B cell (primary cell): ENCODE data around the gene USH2A. TPM values are rescaled to one million over a fixed set of nuclear protein-coding genes. Genes with fewer than 3 reads are reported as not detected.

Experiments used
- ATAC-seq: fragments of 200-7000 bp; cut with Tn5 transposase; one replicate; pipeline ENCODE4 v1.10.0; 2021; ENCODE audit warnings: low read depth, mild to moderate bottlenecking, moderate number of reproducible peaks, moderate library complexity
- CTCF ChIA-PET: fragments of 350-600 bp; sonication (Branson Sonifier 250); formaldehyde crosslinking; loops from one replicate; lab custom pipeline; 2021; ENCODE audit warnings: antibody characterized with exemption, inconsistent platforms; lab: Charles Lee
- POLR2A ChIA-PET: fragments of 350-600 bp; sonication (Branson Sonifier 250); formaldehyde crosslinking; loops from one replicate; lab custom pipeline; 2021; ENCODE audit warnings: antibody characterized with exemption; lab: Charles Lee
- DNase-seq: peaks from one replicate; pipeline ENCODE4 v3.0.0; 2013
- H2AFZ ChIP-seq: 2 replicates; pipeline ENCODE4 v1.6.1; 2012; ENCODE audit warnings: mild to moderate bottlenecking, low read depth, low read length; ENCODE audit not compliant: insufficient read depth, poor library complexity, severe bottlenecking
- H3K27ac ChIP-seq, 2 donors: 1 replicate in 1 of 2; 2 replicates in 1 of 2; pipeline ENCODE4 v1.5.1; 2012 to 2013; ENCODE audit warnings: low read length in 2 of 2, mild to moderate bottlenecking in 2 of 2, moderate library complexity in 1 of 2
- H3K27me3 ChIP-seq, 4 experiments: fragments of 200-600 bp in 1 of 4; sonication (generic) in 1 of 4; replicated peaks in 1 of 4; 1 replicate in 2 of 4; 2 replicates in 2 of 4; pipeline versions ENCODE4 v1.6.1 to v1.7.0; 2013 to 2016; ENCODE audit warnings: low read length in 3 of 4, mild to moderate bottlenecking in 2 of 4, mixed read lengths in 1 of 4, moderate library complexity in 1 of 4; ENCODE audit not compliant: insufficient read depth in 4 of 4, control insufficient read depth in 3 of 4; ENCODE audit errors: control extremely low read depth in 1 of 4
- H3K36me3 ChIP-seq, 2 experiments: replicated peaks in 1 of 2; 1 replicate in 1 of 2; 2 replicates in 1 of 2; pipeline versions ENCODE4 v1.6.1 to v1.7.1; 2013; ENCODE audit warnings: low read length in 1 of 2; ENCODE audit not compliant: insufficient read depth in 2 of 2, control insufficient read depth in 1 of 2; ENCODE audit errors: control extremely low read depth in 1 of 2, extremely low read depth in 1 of 2
- H3K4me1 ChIP-seq, 2 donors: fragments of 200-600 bp in 1 of 2; sonication (generic) in 1 of 2; 1 replicate in 1 of 2; 2 replicates in 1 of 2; pipeline versions ENCODE4 v1.5.1 to v1.6.1; 2013 to 2017; ENCODE audit warnings: low read length in 2 of 2; ENCODE audit not compliant: control insufficient read depth in 2 of 2, insufficient read depth in 2 of 2
- H3K4me2 ChIP-seq: replicated peaks from 2 replicates; pipeline ENCODE3; 2012; ENCODE audit warnings: mild to moderate bottlenecking, low read depth, low read length; ENCODE audit not compliant: poor library complexity, severe bottlenecking
- H3K4me3 ChIP-seq, 5 experiments: fragments of 200-600 bp in 1 of 5; sonication (generic) in 1 of 5; 1 replicate in 3 of 5; 2 replicates in 2 of 5; pipeline versions ENCODE4 v1.5.1 to v1.7.0; 2011 to 2016; ENCODE audit warnings: low read length in 4 of 5, mild to moderate bottlenecking in 4 of 5, low read depth in 2 of 5, control low read depth in 1 of 5, moderate library complexity in 1 of 5; ENCODE audit not compliant: insufficient read depth in 1 of 5; ENCODE audit errors: control extremely low read depth in 1 of 5, extremely low read depth in 1 of 5
- H3K79me2 ChIP-seq: fragments of 200-600 bp; sonication (generic); one replicate; pipeline ENCODE4 v1.6.0; 2016; ENCODE audit warnings: low read length; ENCODE audit not compliant: control insufficient read depth, insufficient read depth
- H3K9ac ChIP-seq: fragments of 200-600 bp; sonication (generic); 2 replicates; pipeline ENCODE4 v1.6.1; 2017; ENCODE audit warnings: mild to moderate bottlenecking, low read length, moderate library complexity
- H3K9me3 ChIP-seq, 3 donors: one replicate each; pipeline versions ENCODE4 v1.6.1 to v1.7.1; 2013; ENCODE audit warnings: low read length in 2 of 3; ENCODE audit not compliant: control insufficient read depth in 2 of 3, insufficient read depth in 1 of 3; ENCODE audit errors: control extremely low read depth in 1 of 3
- H4K20me1 ChIP-seq: 2 replicates; pipeline ENCODE4 v1.6.0; 2012; ENCODE audit warnings: mild to moderate bottlenecking, low read length; ENCODE audit not compliant: insufficient read depth, control insufficient read depth, poor library complexity, severe bottlenecking
- H3K27ac Mint-ChIP-seq: one replicate; pipeline ENCODE4 v1.8.0; 2021; ENCODE audit warnings: mixed read lengths
- H3K27me3 Mint-ChIP-seq: one replicate; pipeline ENCODE4 v1.8.0; 2021; ENCODE audit warnings: mixed read lengths
- H3K4me1 Mint-ChIP-seq: one replicate; pipeline ENCODE4 v1.8.0; 2021; ENCODE audit warnings: mixed read lengths
- H3K4me3 Mint-ChIP-seq: one replicate; pipeline ENCODE4 v1.8.0; 2021; ENCODE audit warnings: mixed read lengths
- H3K9me3 Mint-ChIP-seq: one replicate; pipeline ENCODE4 v1.8.0; 2022; ENCODE audit warnings: mixed read lengths; ENCODE audit not compliant: insufficient read depth
- EZH2 ChIP-seq: IDR thresholded peaks from 2 replicates; pipeline ENCODE4 v1.6.1; 2012; ENCODE audit warnings: borderline replicate concordance, low read depth, mild to moderate bottlenecking, moderate library complexity, low read length; ENCODE audit not compliant: insufficient read depth, poor library complexity, severe bottlenecking
- WGBS: methylation state at CpG from one replicate; pipeline ENCODE4 v1.1.5; 2013; ENCODE audit warnings: missing lambda C conversion rate; ENCODE audit not compliant: insufficient coverage; 5-methylcytosine and 5-hydroxymethylcytosine counted together
- intact Hi-C: fragments of 100-400 bp; cut with micrococcal nuclease; formaldehyde crosslinking; loops from one replicate; pipeline ENCODE4 v1.10.0; 2022
- polyA plus RNA-seq: library from polyadenylated mRNA; depleted of rRNA; stranded (reverse); fragments of >200 nt; gene quantifications from 2 replicates; pipeline ENCODE4 v1.2.3, GENCODE V29; 2012
- total RNA-seq, 2 donors: library from RNA; stranded (reverse); fragments of 120-200 nt in 1 of 2; gene quantifications; 1 replicate in 1 of 2; 2 replicates in 1 of 2; pipeline versions ENCODE4 v1.2.3 to v1.2.4, GENCODE V29; 2013 to 2022
- TF ChIP-seq, protein P1 (sequence below): fragments of 200-600 bp; IDR thresholded peaks from one replicate; pipeline ENCODE4 v1.8.0; 2022; ENCODE audit warnings: antibody characterized with exemption, mild to moderate bottlenecking

The USH2A gene
- total and polyA plus RNA-seq, 2 donors (not counting 1 experiment from before 2014, with no cell fraction given) = 0.01 TPM; not detected in 1

GRCh38 chr1:215986401-215986800 is 436.8 kb downstream of the USH2A start:
- intact Hi-C loops = no loop called here
- H2AFZ ChIP-seq = no peak overlapping the region
- no peaks in the 10 kb centered on the region for H3K79me2 ChIP-seq
- H4K20me1 ChIP-seq = no peaks in the 10 kb centered on the region
- no peak for TF ChIP-seq EZH2
- TF ChIP-seq, protein P1, sequence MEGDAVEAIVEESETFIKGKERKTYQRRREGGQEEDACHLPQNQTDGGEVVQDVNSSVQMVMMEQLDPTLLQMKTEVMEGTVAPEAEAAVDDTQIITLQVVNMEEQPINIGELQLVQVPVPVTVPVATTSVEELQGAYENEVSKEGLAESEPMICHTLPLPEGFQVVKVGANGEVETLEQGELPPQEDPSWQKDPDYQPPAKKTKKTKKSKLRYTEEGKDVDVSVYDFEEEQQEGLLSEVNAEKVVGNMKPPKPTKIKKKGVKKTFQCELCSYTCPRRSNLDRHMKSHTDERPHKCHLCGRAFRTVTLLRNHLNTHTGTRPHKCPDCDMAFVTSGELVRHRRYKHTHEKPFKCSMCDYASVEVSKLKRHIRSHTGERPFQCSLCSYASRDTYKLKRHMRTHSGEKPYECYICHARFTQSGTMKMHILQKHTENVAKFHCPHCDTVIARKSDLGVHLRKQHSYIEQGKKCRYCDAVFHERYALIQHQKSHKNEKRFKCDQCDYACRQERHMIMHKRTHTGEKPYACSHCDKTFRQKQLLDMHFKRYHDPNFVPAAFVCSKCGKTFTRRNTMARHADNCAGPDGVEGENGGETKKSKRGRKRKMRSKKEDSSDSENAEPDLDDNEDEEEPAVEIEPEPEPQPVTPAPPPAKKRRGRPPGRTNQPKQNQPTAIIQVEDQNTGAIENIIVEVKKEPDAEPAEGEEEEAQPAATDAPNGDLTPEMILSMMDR = no peak
- no peaks in the 10 kb centered on the region for H3K4me1 ChIP-seq
- no peak overlapping the region for H3K27ac Mint-ChIP-seq
- no peaks in the 10 kb centered on the region for H3K27me3 Mint-ChIP-seq
- WGBS = 89% methylated on average over 1 of the region's 1 CpG
- no peaks in the 10 kb centered on the region for H3K4me1 Mint-ChIP-seq
- DNase-seq (no peak), ATAC-seq (no peak)
- no peak overlapping the region for H3K27ac ChIP-seq
- H3K4me2 ChIP-seq = no peak overlapping the region
- peaks cover 2% of the 10 kb centered on the region for H3K9me3 Mint-ChIP-seq
- CTCF ChIA-PET = no interaction called here
- H3K4me3 ChIP-seq = no peak overlapping the region
- no peaks in the 10 kb centered on the region for H3K27me3 ChIP-seq
- no peaks in the 10 kb centered on the region for H3K9me3 ChIP-seq
- no peaks in the 10 kb centered on the region for H3K36me3 ChIP-seq
- no peak overlapping the region for H3K4me3 Mint-ChIP-seq
- POLR2A ChIA-PET = no interaction called here
- no peak overlapping the region for H3K9ac ChIP-seq

DNA sequence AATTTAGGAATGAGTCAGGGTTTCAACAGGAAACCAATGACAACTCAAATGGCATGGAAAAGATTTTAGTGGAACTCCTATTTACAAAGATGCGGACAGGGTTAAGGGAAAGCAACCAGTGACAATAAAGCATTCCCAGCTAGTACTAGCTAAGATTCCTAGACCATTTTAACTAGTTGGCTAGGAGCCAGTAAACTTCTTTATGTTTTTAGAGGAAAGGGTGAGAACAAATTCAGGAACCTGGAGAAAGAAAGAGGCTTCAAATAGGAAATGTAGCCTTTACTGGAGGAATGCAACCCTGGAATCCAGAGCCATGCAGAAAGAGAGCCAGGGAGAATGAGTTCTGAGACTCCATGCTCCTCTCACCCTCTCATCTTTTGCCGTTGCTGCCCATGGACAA is 439.6 kb downstream of the USH2A start:
- H3K27ac Mint-ChIP-seq = no peak overlapping the region
- TF ChIP-seq EZH2 = no peak
- TF ChIP-seq, protein P1 = no peak
- no peaks in the 10 kb centered on the region for H3K27me3 ChIP-seq
- no peak for ATAC-seq
- no peak overlapping the region for H3K9ac ChIP-seq
- 100% methylated on average over 1 of the region's 2 CpGs for whole genome bisulfite sequencing
- ChIA-PET POLR2A (no interaction called here), CTCF (no interaction called here)
- H3K4me1 Mint-ChIP-seq = no peaks in the 10 kb centered on the region
- no peak overlapping the region for H3K4me2 ChIP-seq
- H3K9me3 ChIP-seq = no peaks in the 10 kb centered on the region
- no peaks in the 10 kb centered on the region for H3K4me1 ChIP-seq
- intact Hi-C loops = no loop called here
- peaks cover 2% of the 10 kb centered on the region for H3K9me3 Mint-ChIP-seq
- H3K27ac ChIP-seq = no peak overlapping the region
- no peaks in the 10 kb centered on the region for H4K20me1 ChIP-seq
- no peak overlapping the region for H3K4me3 Mint-ChIP-seq
- DNase-seq = no peak
- no peaks in the 10 kb centered on the region for H3K79me2 ChIP-seq
- H3K4me3 ChIP-seq = no peak overlapping the region
- H2AFZ ChIP-seq = no peak overlapping the region
- H3K27me3 Mint-ChIP-seq = no peaks in the 10 kb centered on the region
- H3K36me3 ChIP-seq = no peaks in the 10 kb centered on the region
